K562 (cell line): ENCODE results near the gene ZMIZ1. TPM values are rescaled to one million over a fixed set of nuclear protein-coding genes. Genes with fewer than 3 reads are reported as not detected.

Experiments used
- BRF1 ChIP-seq: IDR thresholded peaks from 3 replicates; pipeline ENCODE4 v1.6.1; 2011; ENCODE audit warnings: borderline replicate concordance, mild to moderate bottlenecking; ENCODE audit not compliant: insufficient read length; ENCODE audit errors: extremely low read depth
- DPF2 ChIP-seq: fragments of 450-650 bp; IDR thresholded peaks from 2 replicates; pipeline ENCODE4 v1.6.1; 2016
- FOXA3 ChIP-seq, 2 experiments: fragments of 450-650 bp in 1 of 2; sonication (generic) in 1 of 2; formaldehyde crosslinking; IDR thresholded peaks in 1 of 2; conservative IDR thresholded peaks in 1 of 2; 2 replicates each; pipeline versions ENCODE4 v1.4.0 to v1.8.0; 2020 to 2022; ENCODE audit warnings: mild to moderate bottlenecking in 2 of 2, missing genetic modification reagents in 1 of 2
- HDAC1 ChIP-seq, 2 experiments: fragments of 450-650 bp; IDR thresholded peaks; 2 replicates each; pipeline ENCODE4 v1.6.1; 2016 to 2017; ENCODE audit warnings: inconsistent platforms in 1 of 2, mild to moderate bottlenecking in 1 of 2, moderate library complexity in 1 of 2
- MAFF ChIP-seq: IDR thresholded peaks from 2 replicates; pipeline ENCODE4 v1.6.1; 2012; ENCODE audit warnings: low read length, improper control_type of control experiment
- MTA3 ChIP-seq: fragments of 450-650 bp; formaldehyde crosslinking; IDR thresholded peaks from 2 replicates; pipeline ENCODE4 v1.6.1; 2017; ENCODE audit warnings: mild to moderate bottlenecking, borderline replicate concordance
- MYBL2 ChIP-seq, 2 experiments: fragments of 450-650 bp in 1 of 2; sonication (generic) in 1 of 2; formaldehyde crosslinking in 1 of 2; IDR thresholded peaks; 2 replicates each; pipeline versions ENCODE4 v1.6.1 to v1.8.1; 2017 to 2022; ENCODE audit warnings: borderline replicate concordance in 1 of 2, inconsistent platforms in 1 of 2, low read depth in 1 of 2, mild to moderate bottlenecking in 1 of 2, missing genetic modification reagents in 1 of 2, moderate library complexity in 1 of 2
- RHOXF2B ChIP-seq: fragments of 250-450 bp; sonication (Bioruptor Pico); conservative IDR thresholded peaks from 2 replicates; pipeline ENCODE4 v1.5.1; 2021
- RNF2 ChIP-seq: sonication (generic); IDR thresholded peaks from 2 replicates; pipeline ENCODE4 v1.6.1; 2016
- TCF7L2 ChIP-seq: fragments of 150-350 bp; IDR thresholded peaks from 2 replicates; pipeline ENCODE4 v1.6.1; 2016; ENCODE audit warnings: low read depth, mild to moderate bottlenecking, low read length, moderate library complexity
- THRA ChIP-seq: fragments of 450-650 bp; IDR thresholded peaks from 2 replicates; pipeline ENCODE4 v1.6.1; 2017; ENCODE audit warnings: mild to moderate bottlenecking, moderate library complexity
- ZNF217 ChIP-seq: sonication (generic); formaldehyde crosslinking; IDR thresholded peaks from 2 replicates; pipeline ENCODE4 v1.8.0; 2022; ENCODE audit warnings: mild to moderate bottlenecking, missing genetic modification reagents
- ZNF431 ChIP-seq: sonication (generic); formaldehyde crosslinking; IDR thresholded peaks from 2 replicates; pipeline ENCODE4 v1.8.0; 2022; ENCODE audit warnings: mild to moderate bottlenecking, missing genetic modification reagents
- ZSCAN32 ChIP-seq: fragments of 450-650 bp; formaldehyde crosslinking; IDR thresholded peaks from 2 replicates; pipeline ENCODE4 v1.4.0; 2020; ENCODE audit warnings: mild to moderate bottlenecking, moderate library complexity
- polyA plus RNA-seq, 8 experiments: library from polyadenylated mRNA; depleted of rRNA in 4 of 8; stranded (reverse) in 5 of 8; unstranded in 3 of 8; fragments of >200 nt; fragmentation: Nextera tagmentation in 2 of 8; fragmentation: Illumina TruSeq in 1 of 8; extraction: Ambion mirVana in 2 of 8; extraction: Trizol in 1 of 8; gene quantifications; 2 replicates each; pipeline versions ENCODE4 v1.2.1 to v1.2.3, GENCODE V29; 2011 to 2014; ENCODE audit warnings: inconsistent platforms in 1 of 8, missing spikeins in 1 of 8
- total RNA-seq, 7 experiments: library from RNA; depleted of rRNA in 6 of 7; stranded (reverse); fragments of >200 nt in 6 of 7; fragmentation: Illumina TruSeq in 2 of 7; extraction: Trizol in 2 of 7; gene quantifications; 2 replicates each; pipeline versions ENCODE4 v1.2.1 to v1.2.3, GENCODE V29; 2011 to 2021; ENCODE audit warnings: low replicate concordance in 1 of 7
- TF ChIP-seq, protein P1 (sequence below): sonication (generic); formaldehyde crosslinking; IDR thresholded peaks from 2 replicates; pipeline ENCODE4 v1.8.0; 2022; ENCODE audit warnings: mild to moderate bottlenecking, low read depth, missing genetic modification reagents
- TF ChIP-seq, protein P2 (sequence below): sonication (generic); formaldehyde crosslinking; IDR thresholded peaks from 2 replicates; pipeline ENCODE4 v1.8.0; 2023; ENCODE audit warnings: missing genetic modification reagents, mild to moderate bottlenecking, borderline replicate concordance
- TF ChIP-seq, protein P3 (sequence below): fragments of 200-400 bp; formaldehyde crosslinking; IDR thresholded peaks from 2 replicates; pipeline ENCODE4 v1.6.1; 2017; ENCODE audit warnings: mild to moderate bottlenecking, low read depth, low read length, moderate library complexity

Gene ZMIZ1
- total and polyA plus RNA-seq, 9 of the 15 experiments (the other 6 are each of a cell fraction or from before 2014, with no cell fraction given), result 1.0 to 37.3 (median 4.3) TPM

- TF ChIP-seq, protein P1, sequence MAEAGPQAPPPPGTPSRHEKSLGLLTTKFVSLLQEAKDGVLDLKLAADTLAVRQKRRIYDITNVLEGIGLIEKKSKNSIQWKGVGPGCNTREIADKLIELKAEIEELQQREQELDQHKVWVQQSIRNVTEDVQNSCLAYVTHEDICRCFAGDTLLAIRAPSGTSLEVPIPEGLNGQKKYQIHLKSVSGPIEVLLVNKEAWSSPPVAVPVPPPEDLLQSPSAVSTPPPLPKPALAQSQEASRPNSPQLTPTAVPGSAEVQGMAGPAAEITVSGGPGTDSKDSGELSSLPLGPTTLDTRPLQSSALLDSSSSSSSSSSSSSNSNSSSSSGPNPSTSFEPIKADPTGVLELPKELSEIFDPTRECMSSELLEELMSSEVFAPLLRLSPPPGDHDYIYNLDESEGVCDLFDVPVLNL (CRISPR knock-in tag), result no peak; the same call in 1 of the 2 replicates
- TF ChIP-seq RHOXF2B (CRISPR knock-in tag), result no peak
- 0 out of 2 replicates have a peak, but pooled peaks have one; percentile 42 for TF ChIP-seq MTA3
- TF ChIP-seq ZSCAN32 (CRISPR knock-in tag), result no peak
- no peak for TF ChIP-seq MAFF
- no peak for TF ChIP-seq FOXA3 (CRISPR knock-in tag; conservative IDR thresholded peaks at IDR 0.05 in 1 of 2, IDR thresholded peaks at IDR 0.05 in 1 of 2)
- TF ChIP-seq RNF2, result peak; percentile 71; the same call in 1 of the 2 replicates
- TF ChIP-seq, protein P2, sequence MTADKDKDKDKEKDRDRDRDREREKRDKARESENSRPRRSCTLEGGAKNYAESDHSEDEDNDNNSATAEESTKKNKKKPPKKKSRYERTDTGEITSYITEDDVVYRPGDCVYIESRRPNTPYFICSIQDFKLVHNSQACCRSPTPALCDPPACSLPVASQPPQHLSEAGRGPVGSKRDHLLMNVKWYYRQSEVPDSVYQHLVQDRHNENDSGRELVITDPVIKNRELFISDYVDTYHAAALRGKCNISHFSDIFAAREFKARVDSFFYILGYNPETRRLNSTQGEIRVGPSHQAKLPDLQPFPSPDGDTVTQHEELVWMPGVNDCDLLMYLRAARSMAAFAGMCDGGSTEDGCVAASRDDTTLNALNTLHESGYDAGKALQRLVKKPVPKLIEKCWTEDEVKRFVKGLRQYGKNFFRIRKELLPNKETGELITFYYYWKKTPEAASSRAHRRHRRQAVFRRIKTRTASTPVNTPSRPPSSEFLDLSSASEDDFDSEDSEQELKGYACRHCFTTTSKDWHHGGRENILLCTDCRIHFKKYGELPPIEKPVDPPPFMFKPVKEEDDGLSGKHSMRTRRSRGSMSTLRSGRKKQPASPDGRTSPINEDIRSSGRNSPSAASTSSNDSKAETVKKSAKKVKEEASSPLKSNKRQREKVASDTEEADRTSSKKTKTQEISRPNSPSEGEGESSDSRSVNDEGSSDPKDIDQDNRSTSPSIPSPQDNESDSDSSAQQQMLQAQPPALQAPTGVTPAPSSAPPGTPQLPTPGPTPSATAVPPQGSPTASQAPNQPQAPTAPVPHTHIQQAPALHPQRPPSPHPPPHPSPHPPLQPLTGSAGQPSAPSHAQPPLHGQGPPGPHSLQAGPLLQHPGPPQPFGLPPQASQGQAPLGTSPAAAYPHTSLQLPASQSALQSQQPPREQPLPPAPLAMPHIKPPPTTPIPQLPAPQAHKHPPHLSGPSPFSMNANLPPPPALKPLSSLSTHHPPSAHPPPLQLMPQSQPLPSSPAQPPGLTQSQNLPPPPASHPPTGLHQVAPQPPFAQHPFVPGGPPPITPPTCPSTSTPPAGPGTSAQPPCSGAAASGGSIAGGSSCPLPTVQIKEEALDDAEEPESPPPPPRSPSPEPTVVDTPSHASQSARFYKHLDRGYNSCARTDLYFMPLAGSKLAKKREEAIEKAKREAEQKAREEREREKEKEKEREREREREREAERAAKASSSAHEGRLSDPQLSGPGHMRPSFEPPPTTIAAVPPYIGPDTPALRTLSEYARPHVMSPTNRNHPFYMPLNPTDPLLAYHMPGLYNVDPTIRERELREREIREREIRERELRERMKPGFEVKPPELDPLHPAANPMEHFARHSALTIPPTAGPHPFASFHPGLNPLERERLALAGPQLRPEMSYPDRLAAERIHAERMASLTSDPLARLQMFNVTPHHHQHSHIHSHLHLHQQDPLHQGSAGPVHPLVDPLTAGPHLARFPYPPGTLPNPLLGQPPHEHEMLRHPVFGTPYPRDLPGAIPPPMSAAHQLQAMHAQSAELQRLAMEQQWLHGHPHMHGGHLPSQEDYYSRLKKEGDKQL (CRISPR knock-in tag), result no peak
- no peak for TF ChIP-seq BRF1
- TF ChIP-seq ZNF431 (CRISPR knock-in tag), result no peak
- TF ChIP-seq DPF2, result peak; percentile 40
- TF ChIP-seq ZNF217 (CRISPR knock-in tag), result no peak
- no peak for TF ChIP-seq THRA
- TF ChIP-seq, protein P3, sequence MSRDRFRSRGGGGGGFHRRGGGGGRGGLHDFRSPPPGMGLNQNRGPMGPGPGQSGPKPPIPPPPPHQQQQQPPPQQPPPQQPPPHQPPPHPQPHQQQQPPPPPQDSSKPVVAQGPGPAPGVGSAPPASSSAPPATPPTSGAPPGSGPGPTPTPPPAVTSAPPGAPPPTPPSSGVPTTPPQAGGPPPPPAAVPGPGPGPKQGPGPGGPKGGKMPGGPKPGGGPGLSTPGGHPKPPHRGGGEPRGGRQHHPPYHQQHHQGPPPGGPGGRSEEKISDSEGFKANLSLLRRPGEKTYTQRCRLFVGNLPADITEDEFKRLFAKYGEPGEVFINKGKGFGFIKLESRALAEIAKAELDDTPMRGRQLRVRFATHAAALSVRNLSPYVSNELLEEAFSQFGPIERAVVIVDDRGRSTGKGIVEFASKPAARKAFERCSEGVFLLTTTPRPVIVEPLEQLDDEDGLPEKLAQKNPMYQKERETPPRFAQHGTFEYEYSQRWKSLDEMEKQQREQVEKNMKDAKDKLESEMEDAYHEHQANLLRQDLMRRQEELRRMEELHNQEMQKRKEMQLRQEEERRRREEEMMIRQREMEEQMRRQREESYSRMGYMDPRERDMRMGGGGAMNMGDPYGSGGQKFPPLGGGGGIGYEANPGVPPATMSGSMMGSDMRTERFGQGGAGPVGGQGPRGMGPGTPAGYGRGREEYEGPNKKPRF, result no peak
- no peak for TF ChIP-seq TCF7L2
- 0 out of 4 replicates have a peak, but pooled peaks of 1 of the 2 experiments have one; percentile 10 for TF ChIP-seq HDAC1 (IDR thresholded peaks at IDR 0.05)
- no peak for TF ChIP-seq MYBL2 (IDR thresholded peaks at IDR 0.05; ENCODE audit: low read depth)
- no peak for TF ChIP-seq MYBL2 (CRISPR knock-in tag; IDR thresholded peaks at IDR 0.05; ENCODE audit: borderline replicate concordance)
Measured at GRCh38 chr10:79149662-79150443, 81.1 kb downstream of the ZMIZ1 start (continued).
